ENCODE data around the gene TAF1B. TPM values are rescaled to one million over a fixed set of nuclear protein-coding genes. Genes with fewer than 3 reads are reported as not detected.
A peak's percentile ranks its signal among the peaks of the same experiment; 100 is the strongest.

Gene TAF1B
- total and polyA plus RNA-seq, 9 donors: 6.4 to 22.0 (median 14.4) TPM

DNA sequence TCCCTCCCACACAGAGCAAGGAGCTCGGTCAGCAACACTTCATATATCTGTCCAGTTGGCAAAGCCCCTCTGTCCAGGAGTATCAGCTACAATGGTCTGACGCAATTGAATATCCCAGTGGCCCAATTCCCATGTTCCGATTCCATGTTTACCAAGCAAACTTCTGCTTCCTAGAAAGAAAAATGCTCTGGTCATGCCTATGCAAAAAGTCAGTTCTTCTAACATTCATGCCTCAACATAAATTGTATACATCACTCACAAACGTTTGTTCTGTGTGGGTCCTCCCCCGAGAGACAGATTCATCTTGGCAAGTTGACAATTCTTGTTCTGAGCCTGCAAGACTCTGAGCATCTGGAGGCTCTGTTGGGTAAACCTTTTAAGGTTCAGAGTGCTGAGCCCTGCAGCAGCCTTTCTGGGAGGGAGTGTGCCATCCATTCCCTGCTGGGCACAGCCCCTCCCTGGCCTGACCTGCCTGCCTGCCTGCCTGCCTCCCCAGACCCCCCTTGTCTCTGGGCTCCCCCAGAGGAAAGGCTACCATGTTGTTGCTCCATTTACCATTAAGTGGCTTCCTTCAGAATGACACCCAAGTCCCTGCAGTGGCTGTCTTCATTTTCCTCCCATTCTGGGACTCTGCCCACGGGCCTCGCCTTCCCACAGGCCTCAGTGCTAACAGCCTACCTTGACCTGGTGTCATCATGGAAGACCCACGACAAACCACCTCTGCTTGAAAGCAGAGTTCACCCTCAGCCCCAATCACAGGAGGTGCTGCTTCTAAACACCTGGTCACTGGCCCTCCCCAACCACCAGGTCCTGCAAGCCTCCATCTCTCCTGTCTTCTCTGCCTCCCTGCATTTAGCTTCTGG lies 37.6 kb upstream of the TAF1B start:
- WGBS, 3 donors: 44 to 45% (median 44%) methylated on average over 8 of the region's 8 CpGs
- H3K4me3 ChIP-seq: no peak overlapping the region
- DNase-seq: peak in 2 of 5 donors; percentile 43 to 52
- H3K27ac ChIP-seq: no peak overlapping the region
- no peaks in the 10 kb centered on the region for H3K27me3 ChIP-seq
- TF ChIP-seq, protein P1, sequence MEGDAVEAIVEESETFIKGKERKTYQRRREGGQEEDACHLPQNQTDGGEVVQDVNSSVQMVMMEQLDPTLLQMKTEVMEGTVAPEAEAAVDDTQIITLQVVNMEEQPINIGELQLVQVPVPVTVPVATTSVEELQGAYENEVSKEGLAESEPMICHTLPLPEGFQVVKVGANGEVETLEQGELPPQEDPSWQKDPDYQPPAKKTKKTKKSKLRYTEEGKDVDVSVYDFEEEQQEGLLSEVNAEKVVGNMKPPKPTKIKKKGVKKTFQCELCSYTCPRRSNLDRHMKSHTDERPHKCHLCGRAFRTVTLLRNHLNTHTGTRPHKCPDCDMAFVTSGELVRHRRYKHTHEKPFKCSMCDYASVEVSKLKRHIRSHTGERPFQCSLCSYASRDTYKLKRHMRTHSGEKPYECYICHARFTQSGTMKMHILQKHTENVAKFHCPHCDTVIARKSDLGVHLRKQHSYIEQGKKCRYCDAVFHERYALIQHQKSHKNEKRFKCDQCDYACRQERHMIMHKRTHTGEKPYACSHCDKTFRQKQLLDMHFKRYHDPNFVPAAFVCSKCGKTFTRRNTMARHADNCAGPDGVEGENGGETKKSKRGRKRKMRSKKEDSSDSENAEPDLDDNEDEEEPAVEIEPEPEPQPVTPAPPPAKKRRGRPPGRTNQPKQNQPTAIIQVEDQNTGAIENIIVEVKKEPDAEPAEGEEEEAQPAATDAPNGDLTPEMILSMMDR (IDR thresholded peaks at IDR 0.05): no peak
- no peak for TF ChIP-seq EP300 (IDR thresholded peaks at IDR 0.05)
- TF ChIP-seq POLR2A (IDR thresholded peaks at IDR 0.05): no peak
- intact Hi-C loops (cut with DNase I): loop anchor here in 1 of 4 donors (5.0 kb wide), 1 partner anchor 292 kb away; no protein-coding TSS in a partner anchor
- H3K36me3 ChIP-seq: no peaks in the 10 kb centered on the region
- no peaks in the 10 kb centered on the region for H3K4me1 ChIP-seq (ENCODE audit: insufficient read depth)
- H3K9me3 ChIP-seq: no peaks in the 10 kb centered on the region

DNA sequence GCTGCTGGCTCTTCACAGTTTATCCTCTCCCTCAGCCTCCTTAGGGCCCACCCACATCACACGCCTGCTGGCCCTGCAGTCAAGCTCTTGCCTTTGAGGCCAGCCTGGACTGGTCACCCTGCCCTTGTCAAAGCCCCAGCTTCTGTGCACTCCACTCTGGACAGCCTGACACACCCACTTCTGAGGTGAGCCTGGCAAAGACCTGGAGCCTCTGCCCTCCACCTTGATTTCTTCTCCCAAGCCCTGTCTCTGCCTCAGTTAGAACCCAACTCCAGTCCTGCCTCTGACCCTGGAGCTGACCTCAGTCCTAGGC lies 37.0 kb upstream of the TAF1B start:
- Histone ChIP-seq H3K27me3 (no peaks in the 10 kb centered on the region), H3K4me1 (ENCODE audit: insufficient read depth) (no peaks in the 10 kb centered on the region), H3K4me3 (no peak overlapping the region), H3K27ac (no peak overlapping the region), H3K36me3 (no peaks in the 10 kb centered on the region), H3K9me3 (no peaks in the 10 kb centered on the region)
- peak in 1 of 5 donors; percentile 21 for DNase-seq
- WGBS, 3 donors: 83 to 97% (median 83%) methylated on average over 1 of the region's 1 CpG
- intact Hi-C loops (cut with DNase I): loop anchor here in 1 of 4 donors (5.0 kb wide), 1 partner anchor 291 kb away; no protein-coding TSS in a partner anchor
- TF ChIP-seq POLR2A (IDR thresholded peaks at IDR 0.05) (no peak), EP300 (IDR thresholded peaks at IDR 0.05) (no peak)
- TF ChIP-seq, protein P1 (IDR thresholded peaks at IDR 0.05): no peak

DNA sequence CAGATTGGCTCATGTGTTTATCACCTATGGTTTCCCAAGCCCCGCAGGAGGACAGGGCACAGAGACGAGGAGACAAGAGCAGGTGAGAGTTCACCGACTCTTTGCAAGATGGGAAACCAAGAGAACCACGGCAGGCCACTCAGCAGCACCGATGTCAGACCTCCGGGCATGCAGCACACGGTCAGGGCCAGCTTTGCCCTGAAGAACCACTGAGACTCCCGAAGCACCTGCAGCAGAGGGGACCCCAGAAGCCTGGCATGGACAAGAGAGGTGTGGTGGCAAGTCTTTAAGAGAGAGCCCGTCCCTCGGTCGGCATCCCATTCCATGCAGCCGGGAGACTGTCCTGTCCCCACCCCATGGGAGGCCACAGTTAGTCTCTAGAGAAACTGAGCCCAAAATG lies 36.6 kb upstream of the TAF1B start:
- TF ChIP-seq EP300 (IDR thresholded peaks at IDR 0.05): no peak
- TF ChIP-seq, protein P1 (IDR thresholded peaks at IDR 0.05): no peak
- no peak for TF ChIP-seq POLR2A (IDR thresholded peaks at IDR 0.05)
- Histone ChIP-seq H3K4me3 (no peak overlapping the region), H3K4me1 (ENCODE audit: insufficient read depth) (no peaks in the 10 kb centered on the region), H3K36me3 (no peaks in the 10 kb centered on the region), H3K27me3 (no peaks in the 10 kb centered on the region), H3K9me3 (no peaks in the 10 kb centered on the region), H3K27ac (no peak overlapping the region)
- 94 to 98% (median 97%) methylated on average over 12 of the region's 12 CpGs for WGBS, 3 donors
- intact Hi-C loops (cut with DNase I): loop anchor here in 1 of 4 donors (5.0 kb wide), 1 partner anchor 291 kb away; no protein-coding TSS in a partner anchor
- peak in 2 of 5 donors; percentile 5 to 28 for DNase-seq

DNA sequence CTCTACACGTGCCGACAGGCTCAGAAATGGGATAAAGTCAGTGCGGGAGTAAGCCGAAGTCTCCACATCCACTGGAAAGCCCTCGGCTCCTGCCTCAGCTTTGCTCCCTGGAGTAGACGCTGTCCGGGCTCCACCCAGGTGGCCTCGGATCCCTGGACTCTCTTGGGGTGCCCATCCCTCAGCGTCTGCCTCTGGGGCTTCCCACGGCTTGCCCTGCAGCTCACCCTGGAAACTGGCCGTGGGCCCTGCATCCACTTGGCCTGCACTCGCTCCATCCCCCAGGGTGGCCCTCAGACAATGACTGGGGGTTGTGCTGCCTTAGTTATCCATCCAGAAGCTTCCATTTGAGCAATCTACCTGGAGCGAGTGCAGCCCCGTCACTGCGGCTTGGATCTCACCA lies 36.2 kb upstream of the TAF1B start:
- H3K4me3 ChIP-seq: no peak overlapping the region
- intact Hi-C loops (cut with DNase I): loop anchor here in 1 of 4 donors (5.0 kb wide), 1 partner anchor 290 kb away; no protein-coding TSS in a partner anchor

More for the DNA sequence above, 36.2 kb upstream of the TAF1B start:
- no peak overlapping the region for H3K27ac ChIP-seq
- 83 to 88% (median 85%) methylated on average over 15 of the region's 15 CpGs for WGBS, 3 donors
- H3K9me3 ChIP-seq: no peaks in the 10 kb centered on the region
- no peaks in the 10 kb centered on the region for H3K27me3 ChIP-seq
- H3K4me1 ChIP-seq (ENCODE audit: insufficient read depth): no peaks in the 10 kb centered on the region
- H3K36me3 ChIP-seq: no peaks in the 10 kb centered on the region
- TF ChIP-seq, protein P1 (IDR thresholded peaks at IDR 0.05): no peak
- no peak for TF ChIP-seq POLR2A (IDR thresholded peaks at IDR 0.05)
- no peak for TF ChIP-seq EP300 (IDR thresholded peaks at IDR 0.05)
- DNase-seq: peak in 1 of 5 donors; percentile 8

Data from ovary (tissue), 9 donors.